Measurements from ENCODE around the gene S100A8.
A peak's percentile ranks its signal among the peaks of the same experiment; 100 is the strongest.

S100A8 gene

DNA sequence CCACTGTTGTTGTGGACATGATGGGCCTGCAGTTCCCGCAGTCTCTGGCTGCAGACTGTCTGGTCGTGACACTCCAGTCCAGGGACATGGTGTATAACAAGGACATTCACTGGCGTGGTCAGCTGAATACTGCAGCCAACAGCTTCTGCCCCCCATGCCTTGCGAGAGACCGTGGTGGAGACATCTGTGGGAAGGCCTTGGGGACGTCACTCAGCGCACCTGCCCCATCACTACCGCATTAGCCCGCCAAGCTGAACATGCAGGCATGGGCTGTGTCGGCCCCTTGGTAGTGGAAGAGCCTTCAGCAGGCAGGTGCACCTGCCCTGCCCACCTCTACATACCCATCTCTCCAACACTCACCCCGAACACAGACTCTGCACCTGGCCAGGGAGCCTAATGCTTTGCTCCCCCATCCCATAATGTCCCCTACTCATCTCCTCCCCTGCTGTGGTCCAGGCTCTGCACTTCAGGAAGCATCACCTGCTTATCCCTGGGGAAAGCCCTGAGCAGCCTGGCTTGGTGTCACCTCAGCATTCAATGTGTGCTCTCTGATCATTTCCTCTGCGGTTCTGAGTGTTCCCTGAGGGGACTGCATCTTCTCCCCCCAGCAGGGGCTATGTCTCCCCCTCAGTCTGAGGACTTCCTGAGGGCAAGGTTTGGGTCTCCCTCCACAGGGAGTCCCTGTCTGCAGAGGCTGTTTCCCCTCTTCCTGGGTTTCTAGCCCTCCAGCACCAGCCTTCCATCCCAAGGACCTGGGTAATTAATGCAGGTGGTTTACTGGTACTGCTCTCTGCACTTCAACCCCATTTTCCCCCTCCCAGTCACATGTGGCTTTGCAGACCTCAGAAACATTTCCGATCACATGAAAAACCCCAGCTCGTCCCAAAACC is 45.4 kb downstream of the S100A8 start:
- peak; percentile 94 for DNase-seq

GRCh38 chr1:153344718-153345025 is 46.2 kb downstream of the S100A8 start:
- peak; percentile 65 for DNase-seq

DNA sequence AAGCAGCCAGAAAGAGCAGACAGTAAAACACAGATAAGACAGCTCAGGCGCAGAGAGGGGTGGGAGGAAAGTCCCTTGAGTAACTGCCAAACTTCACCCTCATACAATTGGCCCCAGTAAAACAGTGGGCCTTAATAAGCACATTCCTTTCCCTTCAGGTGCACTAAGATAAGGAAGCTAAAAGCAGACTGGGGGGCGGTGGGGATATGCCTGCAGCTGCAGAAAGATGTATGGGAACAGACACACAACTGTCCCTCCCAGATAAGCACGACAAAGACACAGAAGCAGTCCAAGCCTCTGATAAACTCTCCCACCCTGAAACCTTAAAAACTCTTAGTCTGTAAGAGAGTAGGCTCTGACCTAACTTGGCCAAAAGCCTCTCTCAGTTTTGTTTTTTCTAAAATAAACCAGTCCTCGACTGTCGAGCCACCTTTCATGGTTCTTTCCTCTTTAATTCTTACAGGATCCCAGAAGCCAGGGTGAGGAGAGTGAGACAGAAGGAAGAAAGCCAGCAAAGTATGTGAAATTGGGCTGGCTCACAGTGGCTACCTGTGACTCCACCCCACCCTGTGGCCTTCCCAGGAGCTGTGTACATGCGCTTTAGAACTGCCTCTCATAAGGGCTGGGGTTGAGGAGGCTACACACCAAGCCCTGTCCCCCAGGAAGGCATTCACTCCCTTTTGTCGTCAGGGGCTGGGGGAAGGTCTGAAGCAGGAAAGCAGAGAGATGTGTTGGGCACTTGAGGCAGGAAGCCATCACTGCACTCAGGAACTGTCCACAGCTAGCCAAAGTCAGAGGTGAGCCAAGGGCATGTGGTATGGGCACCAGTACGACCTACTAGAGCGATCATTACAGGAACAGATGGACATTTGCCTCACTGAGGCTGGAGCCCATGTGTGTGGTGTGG is 46.8 kb downstream of the S100A8 start:
- no peak for DNase-seq

DNA sequence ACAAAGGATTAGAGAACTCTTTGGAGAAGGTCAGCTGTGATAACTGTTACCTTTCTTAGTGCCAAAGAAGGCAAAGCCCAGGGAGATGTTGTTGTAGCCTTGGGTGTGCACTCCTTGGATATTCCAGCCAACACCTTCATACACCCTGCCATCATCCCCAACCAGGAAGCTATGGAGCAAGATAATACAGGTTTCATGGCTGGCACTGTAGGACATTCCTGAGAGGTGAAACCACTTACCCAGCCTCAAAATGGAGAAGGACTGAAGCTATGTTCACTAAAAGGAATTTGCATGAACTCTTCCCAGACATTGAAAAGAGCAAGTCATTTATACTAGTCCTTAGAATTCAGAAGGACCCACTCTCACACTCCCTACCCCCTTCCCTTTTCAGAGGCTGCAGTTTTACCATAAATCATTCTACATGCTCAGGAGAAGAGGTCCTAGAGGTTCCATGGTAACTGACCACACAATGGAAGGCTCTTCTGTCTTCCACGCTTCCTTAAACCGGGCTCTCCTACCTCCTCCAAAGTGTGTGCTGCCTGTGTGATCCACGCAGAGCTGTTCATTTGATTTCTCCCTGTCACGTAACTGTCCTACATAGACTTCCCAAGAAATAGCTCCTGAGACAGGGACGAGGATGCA is 47.7 kb downstream of the S100A8 start:
- DNase-seq = no peak

- DNase-seq = no peak
Observed at GRCh38 chr1:153342178-153342577, 48.7 kb downstream of the S100A8 start.

- no peak for DNase-seq
Observed at GRCh38 chr1:153341431-153341934, 49.4 kb downstream of the S100A8 start.

- DNase-seq = no peak
Observed at GRCh38 chr1:153340356-153340755, 50.5 kb downstream of the S100A8 start.

Data from NCI-H2107 (cell line).